HG02623 (cell line): Measurements from ENCODE around the gene RAP1A.

Source experiments
- ATAC-seq: cut with Tn5 transposase; IDR thresholded peaks from one replicate; pipeline ENCODE4 v1.9.1; 2021; ENCODE audit warnings: moderate library complexity; ENCODE audit not compliant: unreplicated experiment

RAP1A gene

GRCh38 chr1:111619635-111620440 is at the start of gene RAP1A:
Gene RAP1A (plus strand): TSS chr1:111619789. CDS start chr1:111691361, 71,572 bp downstream.
- peak; percentile 63 for ATAC-seq

- ATAC-seq, result no peak
Measured at GRCh38 chr1:111569913-111570312, 49.7 kb upstream of the RAP1A start.

GRCh38 chr1:111570781-111571181 is 48.8 kb upstream of the RAP1A start:
- ATAC-seq, result no peak

GRCh38 chr1:111571239-111571638 is 48.4 kb upstream of the RAP1A start:
- no peak for ATAC-seq

- ATAC-seq, result no peak
Measured at GRCh38 chr1:111571987-111572386, 47.6 kb upstream of the RAP1A start.

- no peak for ATAC-seq
Measured at GRCh38 chr1:111576547-111576946, 43.0 kb upstream of the RAP1A start.

GRCh38 chr1:111577814-111578213 is 41.8 kb upstream of the RAP1A start:
- no peak for ATAC-seq

GRCh38 chr1:111581166-111581565 is 38.4 kb upstream of the RAP1A start:
- ATAC-seq, result no peak

- ATAC-seq, result no peak
Measured at GRCh38 chr1:111582016-111582415, 37.6 kb upstream of the RAP1A start.

- ATAC-seq, result no peak
Measured at GRCh38 chr1:111582644-111583618, 36.7 kb upstream of the RAP1A start.

GRCh38 chr1:111585447-111586086 is 34.0 kb upstream of the RAP1A start:
- ATAC-seq, result no peak

GRCh38 chr1:111586112-111586511 is 33.5 kb upstream of the RAP1A start:
- ATAC-seq, result no peak

- no peak for ATAC-seq
Measured at GRCh38 chr1:111587509-111588174, 31.9 kb upstream of the RAP1A start.

GRCh38 chr1:111591937-111592336 is 27.7 kb upstream of the RAP1A start:
- ATAC-seq, result no peak

GRCh38 chr1:111592389-111593361 is 26.9 kb upstream of the RAP1A start:
- ATAC-seq, result peak; percentile 86

GRCh38 chr1:111593403-111594305 is 25.9 kb upstream of the RAP1A start:
- ATAC-seq, result no peak

GRCh38 chr1:111594306-111594693 is 25.3 kb upstream of the RAP1A start:
- no peak for ATAC-seq

- ATAC-seq, result no peak
Measured at GRCh38 chr1:111595807-111596206, 23.8 kb upstream of the RAP1A start.

GRCh38 chr1:111596499-111596898 is 23.1 kb upstream of the RAP1A start:
- no peak for ATAC-seq
